Astrocyte of the hippocampus (primary cell): ENCODE data around the gene WDR83.
A peak's percentile ranks its signal among the peaks of the same experiment; 100 is the strongest.
"Not testable (repeated sequence)": the region's sequence is repeated elsewhere in the genome, so short reads cannot be mapped to it uniquely, and the experiment has no call there.

Experiments used
- DNase-seq: peaks from one replicate; pipeline ENCODE4 v3.0.0; 2011; ENCODE audit warnings: low read depth, low spot score

WDR83 gene

DNA sequence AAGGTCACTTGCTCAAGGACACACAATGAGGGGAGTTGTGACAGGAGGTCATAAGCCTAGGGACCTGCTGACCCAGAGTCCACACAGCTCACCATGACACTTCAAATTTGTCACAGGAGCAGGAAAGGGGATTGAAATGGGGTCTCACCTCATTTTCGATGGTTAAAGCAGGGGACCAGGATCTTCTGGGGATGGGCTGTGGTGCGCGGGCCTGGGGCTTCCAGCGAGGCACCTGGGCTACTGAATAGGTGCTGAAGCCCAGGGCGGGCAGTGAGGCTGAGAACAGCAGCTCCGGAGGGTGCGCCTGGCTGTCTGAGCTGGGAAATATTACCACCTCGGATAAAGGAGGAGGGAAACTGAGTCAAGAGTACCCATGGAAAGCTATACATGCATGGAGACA lies 11.1 kb upstream of the WDR83 start:
- DNase-seq: no peak

DNA sequence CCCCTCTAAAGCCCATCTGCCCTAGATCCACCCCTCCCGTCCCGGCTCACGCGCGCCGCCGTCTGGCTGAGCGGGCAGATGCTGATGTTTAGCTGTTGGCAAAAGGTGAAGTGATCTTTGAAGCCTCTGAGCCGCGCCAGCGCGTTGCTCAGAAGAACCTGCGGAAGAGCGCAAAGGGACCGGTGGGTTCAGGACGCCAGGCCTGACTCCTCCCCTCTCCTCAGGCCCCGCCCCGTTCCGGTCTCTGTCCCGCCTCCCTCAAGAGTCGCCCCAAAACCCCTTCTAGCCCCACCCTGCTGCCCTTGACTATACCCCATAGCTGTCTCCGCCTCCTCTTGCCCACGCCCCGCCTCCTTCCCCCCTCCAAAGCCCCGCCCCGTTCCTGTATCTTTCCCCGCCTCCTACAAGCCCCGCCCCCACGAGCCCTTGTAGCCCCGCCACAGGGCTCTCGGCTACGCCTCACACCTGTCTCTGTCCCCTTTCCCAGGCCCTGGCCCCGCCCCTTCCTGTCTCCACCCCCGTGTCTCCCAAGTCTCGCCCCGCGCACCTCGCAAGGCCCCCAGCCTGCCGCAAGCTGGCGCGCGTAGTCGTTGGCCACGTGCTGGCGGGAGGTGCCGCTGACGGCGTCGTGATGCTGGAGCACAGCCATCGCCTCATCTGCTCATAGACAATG lies 9.6 kb upstream of the WDR83 start:
- DNase-seq: no peak

DNA sequence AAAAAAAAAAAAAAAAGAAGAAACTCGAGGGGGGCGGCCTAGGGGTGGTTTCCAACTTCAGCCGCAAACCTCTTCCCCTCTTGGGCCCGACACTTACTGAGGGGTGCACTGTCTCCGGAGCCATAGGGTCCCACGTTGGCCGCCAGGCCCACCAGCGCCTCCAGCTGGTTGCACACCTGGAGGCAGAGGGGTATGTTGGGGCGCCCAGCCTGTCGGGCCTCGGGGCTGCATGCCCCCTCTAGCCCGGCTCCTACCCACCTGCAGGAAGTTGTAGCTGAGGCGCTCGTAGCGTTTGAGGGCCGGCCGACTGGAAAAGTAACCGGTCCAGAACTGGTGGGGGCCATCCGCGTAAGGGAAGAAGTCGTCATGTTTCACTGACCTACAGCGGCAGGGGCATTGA lies 8.6 kb upstream of the WDR83 start:
- no peak for DNase-seq

DNA sequence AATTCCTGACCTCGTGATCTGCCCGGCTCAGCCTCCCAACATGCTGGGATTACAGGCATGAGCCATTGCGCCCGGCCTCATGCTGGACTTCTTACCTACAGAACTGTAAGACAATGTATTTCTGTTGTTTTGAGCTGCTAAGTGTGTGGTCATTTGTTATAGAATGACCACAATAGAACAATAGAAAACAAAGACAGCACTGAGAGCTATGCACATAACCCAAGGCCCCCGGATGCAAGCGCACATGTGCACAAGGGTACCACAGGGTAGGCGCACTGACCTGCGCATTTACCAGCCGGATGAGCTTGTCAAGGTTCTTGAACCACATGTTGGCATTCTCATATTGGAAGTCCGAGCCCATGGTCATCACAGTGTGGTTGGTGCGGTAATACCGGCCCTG lies 5.6 kb upstream of the WDR83 start:
- no peak for DNase-seq

DNA sequence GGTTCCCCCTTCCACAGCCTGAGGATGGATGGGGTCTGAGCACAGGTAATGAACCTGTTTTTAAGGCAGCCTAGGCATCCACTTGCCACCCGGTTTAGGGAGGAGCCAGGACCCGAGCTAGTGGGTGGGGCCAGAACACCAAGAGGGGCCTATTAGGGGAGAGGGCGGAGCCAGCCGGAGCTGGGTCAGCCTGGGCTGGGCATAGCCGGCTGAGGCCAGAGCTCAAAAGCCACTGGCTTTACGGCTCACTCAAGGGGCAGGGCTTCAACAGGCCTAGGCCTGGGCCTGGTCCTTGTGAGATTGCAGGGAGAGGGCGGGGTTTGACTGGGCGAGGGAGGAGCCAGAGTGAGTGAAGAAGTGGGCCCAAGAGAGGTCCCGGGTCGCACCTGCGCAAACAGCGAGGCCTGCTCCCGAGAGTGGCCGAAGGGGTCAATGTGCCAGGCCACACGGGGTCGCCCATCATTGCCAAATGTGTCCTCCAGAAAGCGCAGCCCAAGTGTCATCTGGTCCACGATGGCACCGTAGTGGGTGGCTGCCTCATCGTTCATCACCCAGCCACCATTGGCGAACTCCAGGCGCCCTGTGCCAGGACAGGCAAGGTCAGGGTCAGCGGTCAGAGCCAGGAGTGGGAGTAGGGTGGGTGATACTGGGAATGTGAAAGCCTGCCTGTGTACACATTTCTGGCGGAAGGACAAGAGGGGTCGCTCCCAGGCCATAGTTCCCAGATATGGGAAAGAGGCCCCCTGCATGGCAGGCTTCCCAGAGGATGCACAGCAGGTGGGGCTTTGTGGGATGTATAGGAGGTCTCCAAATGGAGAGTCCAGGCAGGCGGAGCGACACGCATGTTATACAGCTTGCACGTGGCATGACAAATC lies 2.0 kb upstream of the WDR83 start:
- DNase-seq: no peak

DNA sequence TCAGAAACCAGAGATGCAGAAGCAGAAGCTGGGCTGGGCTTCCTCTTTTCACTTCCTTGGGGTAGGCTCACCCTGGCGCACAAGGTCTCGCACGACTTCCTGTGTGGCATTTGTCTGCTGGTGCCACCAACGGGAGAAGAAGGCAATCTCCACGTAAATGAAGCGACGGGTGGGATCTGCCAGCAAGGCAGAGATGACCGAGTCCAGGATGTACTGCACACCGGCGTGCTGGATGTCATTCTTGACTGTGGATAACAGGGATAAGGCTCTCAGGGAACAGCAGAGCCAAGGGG lies 1.4 kb upstream of the WDR83 start:
- no peak for DNase-seq

DNA sequence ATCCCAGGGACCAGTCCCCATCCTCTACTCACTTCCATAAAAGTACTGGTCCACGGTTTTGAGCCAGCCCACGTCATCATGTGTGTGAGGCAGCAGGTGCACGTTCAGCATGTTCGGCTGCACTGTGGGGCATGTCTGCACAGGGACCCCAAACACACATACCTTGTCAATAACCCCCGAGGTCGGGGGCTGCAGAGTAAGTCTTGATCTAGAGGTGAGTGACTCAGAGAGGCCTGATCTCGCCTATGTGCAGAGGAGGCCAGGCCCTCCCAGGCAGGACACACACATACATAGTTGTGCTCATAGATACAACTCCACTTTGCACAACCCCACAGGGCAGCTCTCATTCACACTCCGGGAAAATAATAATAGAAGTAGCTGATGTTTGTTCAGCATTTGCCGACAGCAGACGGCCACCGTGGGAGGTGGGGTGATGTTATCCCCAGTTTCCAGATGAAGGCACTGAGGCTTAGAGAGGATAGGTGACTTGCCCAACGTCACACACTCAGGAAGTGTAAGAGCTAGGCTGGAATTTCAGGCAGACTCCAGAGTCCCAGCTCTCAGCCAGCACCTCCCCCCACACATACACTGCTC lies 839 bp upstream of the WDR83 start:
- DNase-seq: no peak

DNA sequence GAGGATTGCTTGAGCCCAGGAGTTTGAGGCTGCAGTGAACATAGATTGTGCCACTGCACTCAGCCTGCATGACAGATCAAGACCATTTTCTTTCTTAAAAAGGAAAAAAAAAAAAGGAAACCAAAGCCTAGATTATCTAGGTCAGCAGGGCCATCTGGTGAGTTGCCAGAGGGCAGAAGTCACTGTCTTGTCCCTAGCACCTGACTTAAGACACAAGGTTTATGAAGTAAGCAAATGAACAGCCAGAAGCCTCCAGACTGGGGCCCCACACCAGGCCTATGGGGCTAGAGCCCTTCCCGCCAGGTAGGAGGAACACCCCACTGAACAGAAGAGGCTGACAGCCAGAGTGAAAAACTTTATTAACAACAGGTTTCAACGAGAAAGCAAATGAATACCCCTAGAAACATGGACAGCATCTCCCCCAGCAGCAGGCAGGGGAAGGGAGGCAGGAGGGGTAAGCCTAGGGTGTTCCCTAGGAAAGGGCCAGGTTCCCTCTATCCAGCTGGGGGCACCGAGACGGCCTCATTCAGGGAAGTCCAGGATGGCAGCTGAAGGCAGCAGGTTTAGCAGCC lies 1.2 kb downstream of the WDR83 start:
- DNase-seq: no peak

DNA sequence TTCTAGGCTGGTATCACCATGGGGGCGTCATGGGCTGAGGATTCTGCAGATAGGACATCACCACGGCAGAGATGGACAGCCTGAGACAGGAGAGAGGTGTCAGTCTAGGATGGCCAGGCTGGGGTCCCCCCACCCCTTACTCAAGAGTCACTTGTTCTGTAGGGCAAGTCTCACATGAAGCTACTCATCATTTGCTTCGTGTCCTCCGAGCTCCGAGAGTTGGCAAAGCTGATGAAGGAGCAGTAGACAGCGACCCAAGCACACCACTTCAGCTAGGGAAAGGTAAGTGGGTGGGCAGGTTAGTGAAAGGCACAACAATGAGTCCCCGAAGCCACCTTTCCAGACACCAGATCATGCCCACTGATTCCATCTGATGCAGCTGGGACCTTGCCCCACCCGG lies 1.7 kb downstream of the WDR83 start:
- DNase-seq: no peak

DNA sequence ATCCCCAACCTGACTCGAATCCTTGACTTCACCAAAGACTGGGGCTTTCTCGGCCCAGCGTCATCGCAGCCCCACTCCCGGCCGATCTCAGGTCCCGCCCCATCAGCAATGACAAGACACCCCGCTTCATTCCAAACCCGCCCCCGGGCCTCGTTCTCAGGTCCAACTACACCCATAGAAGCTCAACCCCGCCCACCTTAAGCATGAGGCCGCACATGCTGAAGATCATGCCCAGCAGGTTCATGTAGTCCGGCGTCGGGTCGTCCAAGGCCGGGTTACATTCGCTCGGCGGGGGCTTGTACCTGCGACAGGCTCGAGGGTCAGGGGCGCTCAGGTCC lies 2.3 kb downstream of the WDR83 start:
- peak; percentile 59 for DNase-seq

DNA sequence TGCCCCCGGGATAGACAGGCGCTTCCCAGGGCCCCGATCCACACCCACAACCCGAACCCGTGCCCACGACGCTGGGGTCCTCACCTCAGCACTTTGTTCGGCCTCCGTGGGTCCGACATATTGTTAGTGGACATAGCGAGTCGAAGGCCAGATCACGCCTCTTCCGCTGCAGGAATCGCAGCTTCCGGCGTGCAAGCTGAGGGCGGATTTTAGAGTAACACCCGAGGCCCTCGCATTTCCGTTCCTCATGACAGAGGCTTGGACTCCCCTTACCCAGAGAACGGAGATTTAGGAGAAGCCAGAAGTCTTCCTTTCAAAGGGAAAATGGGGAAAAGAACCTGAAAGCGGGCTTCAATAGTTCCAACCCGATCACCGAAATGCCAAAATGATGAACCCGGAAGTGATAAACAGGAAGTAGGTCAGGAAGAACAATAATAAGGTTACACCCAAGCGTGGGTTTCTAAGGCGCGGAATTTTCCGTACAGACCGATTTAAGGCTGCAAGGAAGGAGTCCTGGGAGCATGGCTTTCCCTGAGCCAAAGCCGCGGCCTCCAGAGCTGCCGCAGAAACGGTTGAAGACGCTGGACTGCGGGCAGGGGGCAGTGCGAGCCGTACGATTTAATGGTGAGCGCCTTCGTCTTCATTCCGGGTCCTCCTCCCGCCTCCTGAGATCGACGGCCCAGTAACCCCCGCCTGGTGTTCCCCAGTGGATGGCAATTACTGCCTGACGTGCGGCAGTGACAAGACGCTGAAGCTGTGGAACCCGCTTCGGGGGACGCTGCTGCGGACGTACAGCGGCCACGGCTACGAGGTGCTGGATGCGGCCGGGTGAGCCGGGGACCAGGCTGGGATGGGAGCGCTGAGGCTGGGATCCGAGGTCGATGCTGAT lies 2.9 kb downstream of the WDR83 start:
- DNase-seq: peak; percentile 90

DNA sequence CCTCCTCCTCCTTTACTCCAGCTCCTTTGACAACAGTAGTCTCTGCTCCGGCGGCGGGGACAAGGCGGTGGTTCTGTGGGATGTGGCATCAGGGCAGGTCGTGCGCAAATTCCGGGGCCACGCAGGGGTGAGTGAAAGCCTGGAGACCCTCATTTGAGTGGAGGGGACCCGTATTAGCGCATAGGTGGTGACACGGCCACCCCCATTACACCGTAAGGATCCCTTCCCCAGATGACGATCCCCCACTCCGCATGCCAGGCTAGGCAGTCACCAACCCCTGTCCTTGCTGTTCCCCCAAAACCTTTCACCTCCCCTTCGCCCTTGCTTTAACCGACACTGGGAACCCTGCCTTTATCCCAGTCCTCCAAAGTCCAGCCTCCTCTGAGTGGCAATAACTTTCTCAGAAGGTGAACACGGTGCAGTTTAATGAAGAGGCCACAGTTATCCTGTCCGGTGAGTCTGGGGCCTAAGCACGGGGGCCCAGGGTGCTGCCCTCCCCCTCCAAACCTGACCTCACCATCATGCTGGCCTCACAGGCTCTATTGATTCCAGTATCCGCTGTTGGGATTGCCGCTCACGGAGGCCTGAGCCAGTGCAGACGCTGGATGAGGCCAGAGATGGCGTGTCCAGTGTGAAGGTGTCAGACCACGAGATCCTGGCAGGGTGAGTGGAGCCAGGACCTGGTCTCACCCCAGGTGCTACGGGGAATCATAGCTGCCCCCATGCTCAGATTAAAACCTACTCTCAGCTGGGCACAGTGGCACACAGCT lies 3.7 kb downstream of the WDR83 start:
- no peak for DNase-seq

DNA sequence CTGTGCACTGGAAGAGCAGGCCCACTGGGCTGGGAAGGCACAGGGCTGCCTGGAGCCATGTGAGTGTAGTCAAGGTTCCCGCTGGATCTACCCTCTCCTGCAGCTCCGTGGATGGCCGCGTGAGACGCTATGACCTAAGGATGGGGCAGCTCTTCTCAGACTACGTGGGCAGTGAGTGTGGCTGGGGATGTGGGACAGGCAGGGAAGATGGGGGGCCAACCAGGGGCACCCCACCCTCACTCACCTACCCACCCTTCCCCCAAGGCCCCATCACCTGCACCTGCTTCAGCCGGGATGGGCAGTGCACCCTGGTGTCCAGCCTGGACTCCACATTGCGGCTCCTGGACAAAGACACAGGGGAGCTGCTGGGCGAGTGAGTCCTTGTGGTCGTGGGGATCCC lies 6.1 kb downstream of the WDR83 start:
- no peak for DNase-seq

DNA sequence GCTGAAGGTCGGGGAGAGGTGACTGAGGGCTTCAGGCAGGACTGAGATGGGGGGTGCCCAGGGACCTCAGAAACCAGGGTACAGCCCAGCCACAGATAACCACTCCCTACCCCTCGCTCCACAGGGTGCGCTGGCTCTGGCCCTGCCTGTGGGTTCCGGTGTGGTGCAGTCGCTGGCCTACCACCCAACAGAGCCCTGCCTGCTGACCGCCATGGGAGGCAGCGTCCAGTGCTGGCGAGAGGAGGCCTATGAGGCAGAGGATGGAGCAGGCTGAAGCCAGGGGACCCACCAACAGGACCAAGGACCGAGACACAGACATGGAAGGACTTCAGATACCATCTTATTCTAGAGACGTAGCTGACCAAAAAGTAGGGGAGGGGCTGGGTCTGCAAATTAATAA lies 8.8 kb downstream of the WDR83 start:
- DNase-seq: no peak

DNA sequence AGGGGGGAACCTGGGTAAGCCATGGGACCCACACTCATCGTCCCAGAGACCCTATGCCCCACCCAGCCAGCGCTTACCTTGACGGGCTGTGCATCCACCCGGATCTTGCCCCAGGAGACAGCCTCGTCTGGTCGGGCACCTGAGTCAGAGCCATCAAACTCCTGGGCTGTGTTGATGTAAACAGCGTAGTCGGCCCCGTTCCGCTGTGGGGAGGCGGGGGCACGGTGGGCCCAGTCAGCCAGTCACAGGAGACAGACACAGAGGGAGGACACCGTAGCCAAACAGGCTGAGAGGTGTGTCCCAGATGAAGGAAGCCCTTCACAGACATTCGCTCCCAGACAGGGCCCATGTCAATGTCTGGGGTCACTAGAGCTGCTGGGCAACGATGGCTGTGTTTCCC lies 9.3 kb downstream of the WDR83 start:
- no peak for DNase-seq

DNA sequence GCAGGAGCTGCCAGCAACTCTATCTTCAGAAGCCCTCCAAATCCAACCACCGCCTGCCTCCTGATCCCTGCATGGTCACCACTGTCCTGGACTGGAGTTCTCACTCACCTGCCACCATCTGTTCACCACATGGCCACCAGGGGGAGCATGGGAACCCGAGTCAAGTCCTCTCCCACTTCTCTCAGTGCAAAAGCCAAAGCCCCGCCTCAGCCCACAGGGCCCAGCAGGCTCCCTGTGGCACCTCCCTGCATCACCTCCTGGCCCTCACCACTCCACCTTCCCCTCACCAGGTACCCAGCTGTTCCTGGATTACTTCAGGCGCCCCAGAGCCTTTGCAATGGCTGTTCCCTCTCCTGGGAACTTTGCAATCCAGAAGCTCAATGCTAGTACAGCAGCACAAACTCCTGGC lies 9.8 kb downstream of the WDR83 start:
- peak; percentile 86 for DNase-seq

DNA sequence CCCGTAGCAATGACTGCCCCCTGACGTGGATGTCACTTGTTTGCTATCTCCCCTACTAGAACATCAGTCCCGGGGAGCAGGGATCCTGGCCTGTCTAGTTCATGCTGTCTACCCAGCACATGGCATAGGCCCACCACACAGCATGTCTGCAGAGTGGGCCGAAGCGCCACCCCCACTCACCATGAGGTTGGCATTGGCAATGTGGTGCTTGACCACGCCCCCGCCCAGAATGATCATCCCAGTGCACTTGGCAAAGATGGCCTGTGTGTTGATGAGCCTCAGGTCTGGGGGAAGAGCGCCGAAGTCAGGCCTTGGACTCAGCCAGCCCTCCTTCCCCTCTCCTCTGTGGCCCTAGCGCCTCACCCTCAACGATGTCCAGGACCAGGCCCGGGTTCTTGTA lies 10.3 kb downstream of the WDR83 start:
- no peak for DNase-seq

DNA sequence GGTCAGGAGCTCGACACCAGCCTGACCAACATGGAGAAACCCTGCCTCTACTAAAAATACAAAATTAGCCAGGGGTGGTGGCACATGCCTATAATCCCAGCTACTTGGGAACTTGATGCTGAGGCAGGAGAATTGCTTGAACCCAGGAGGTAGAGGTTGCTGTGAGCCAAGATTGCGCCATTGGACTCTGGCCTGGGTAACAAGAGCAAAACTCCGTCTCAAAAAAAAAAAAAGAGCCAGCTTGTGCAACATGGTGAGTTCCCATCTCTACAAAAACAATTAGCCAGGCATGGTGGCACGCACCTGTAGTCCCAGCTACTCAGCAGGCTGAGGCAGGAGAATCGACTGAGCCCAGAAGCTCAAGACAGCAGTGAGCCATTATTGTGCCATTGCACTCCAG lies 11.4 kb downstream of the WDR83 start:
- DNase-seq: not testable (repeated sequence)

DNA sequence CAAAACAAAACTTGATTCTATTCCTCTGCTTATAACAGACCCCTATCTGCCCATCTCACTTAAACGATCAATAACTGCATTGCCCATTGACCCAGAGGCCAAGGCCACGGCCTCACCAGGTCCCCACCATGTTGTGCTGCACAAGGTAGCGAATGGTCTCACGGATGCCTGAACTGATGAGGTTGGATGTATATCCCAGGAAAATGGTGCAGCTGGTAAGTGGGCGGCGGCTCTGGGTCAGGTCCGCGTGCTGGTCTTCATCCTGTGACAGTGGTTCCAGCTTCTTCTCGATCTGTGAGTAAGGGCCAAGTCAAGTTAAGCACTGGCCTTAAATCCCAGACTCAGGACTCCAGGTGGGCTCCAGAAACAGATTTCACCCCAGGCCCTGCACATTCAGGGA lies 13.4 kb downstream of the WDR83 start:
- no peak for DNase-seq

DNA sequence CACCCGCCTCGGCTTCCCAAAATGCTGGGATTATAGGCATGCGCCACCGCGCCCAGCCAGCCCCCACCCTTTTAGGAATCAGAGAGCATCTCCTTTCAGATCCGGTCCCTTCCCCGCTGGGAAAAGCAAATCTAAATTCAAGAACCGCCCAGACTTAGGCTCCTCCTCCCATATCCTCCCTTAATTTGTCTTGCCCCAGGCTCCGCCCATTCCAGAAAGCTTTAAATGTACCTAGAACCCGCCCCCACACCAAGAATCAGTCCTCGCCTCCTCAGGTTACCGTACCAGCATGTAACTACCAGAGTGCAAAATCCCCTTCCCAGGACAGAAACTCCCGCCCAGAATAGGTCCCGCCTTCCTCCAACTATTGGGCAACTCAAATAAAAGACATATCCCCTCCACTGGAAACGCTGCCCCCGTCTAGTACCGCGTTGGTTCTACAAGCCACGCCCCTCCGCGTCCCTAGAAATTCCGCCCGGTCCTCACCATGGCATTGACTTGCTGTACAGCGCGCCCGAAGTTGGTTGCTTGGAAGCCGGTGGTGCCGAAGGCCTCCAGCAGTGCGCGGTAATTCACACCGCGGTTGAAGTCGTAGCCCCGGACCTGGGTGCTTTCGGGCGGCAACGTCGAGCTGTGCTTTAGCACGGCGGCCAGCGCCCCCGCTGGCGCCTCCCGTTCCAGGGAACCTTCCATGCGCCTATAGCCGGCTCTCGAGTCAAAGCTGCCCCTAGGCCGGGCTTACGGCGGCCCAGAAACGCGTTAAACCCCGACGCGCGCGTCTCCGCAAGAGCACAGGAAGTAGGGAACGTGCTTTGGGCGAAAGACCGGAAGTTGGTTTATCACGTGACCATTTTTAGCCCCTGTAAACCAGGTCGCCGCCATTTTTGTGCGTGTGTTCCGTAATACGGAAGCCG lies 14.7 kb downstream of the WDR83 start, which contains the start of gene DHPS:
DHPS (minus strand) TSS at position 807 of the 914 bp plus-strand sequence; CDS start at position 693, 114 bp downstream.
- peak; percentile 97 for DNase-seq
